SJSA1 (cell line): ENCODE results near the gene AP2B1. TPM values are rescaled to one million over a fixed set of nuclear protein-coding genes. Genes with fewer than 3 reads are reported as not detected.

ENCODE experiments used
- DNase-seq, 2 experiments: peaks; one replicate each; pipeline ENCODE4 v3.0.0-alpha.2; 2015 to 2020; ENCODE audit warnings: low spot score in 2 of 2, low read depth in 1 of 2
- H3K27ac ChIP-seq: fragments of 250-450 bp; sonication (Bioruptor Pico); 2 replicates; pipeline ENCODE4 v1.5.1; 2020; ENCODE audit warnings: mild to moderate bottlenecking, moderate library complexity
- H3K27me3 ChIP-seq: fragments of 250-450 bp; sonication (Bioruptor Pico); replicated peaks from 2 replicates; pipeline ENCODE4 v1.5.1; 2020; ENCODE audit warnings: mild to moderate bottlenecking, moderate library complexity
- H3K36me3 ChIP-seq: fragments of 250-450 bp; sonication (Bioruptor Pico); 2 replicates; pipeline ENCODE4 v1.5.1; 2020; ENCODE audit warnings: mild to moderate bottlenecking
- H3K4me1 ChIP-seq: fragments of 250-450 bp; sonication (Bioruptor Pico); replicated peaks from 2 replicates; pipeline ENCODE4 v1.6.1; 2021; ENCODE audit warnings: mild to moderate bottlenecking
- H3K4me3 ChIP-seq: fragments of 250-450 bp; sonication (Bioruptor Pico); 2 replicates; pipeline ENCODE4 v1.5.1; 2020; ENCODE audit warnings: mild to moderate bottlenecking
- H3K9me3 ChIP-seq: fragments of 250-450 bp; sonication (Bioruptor Pico); replicated peaks from 2 replicates; pipeline ENCODE4 v1.5.1; 2020; ENCODE audit warnings: mild to moderate bottlenecking
- total RNA-seq: library from RNA; depleted of rRNA; stranded (reverse); fragments of >200 nt; shearing (Covaris generic); gene quantifications from 2 replicates; pipeline ENCODE4 v1.2.3, GENCODE V29; 2014

AP2B1 gene
- total RNA-seq, 1 experiment from 2014 or later = 109 TPM

DNA sequence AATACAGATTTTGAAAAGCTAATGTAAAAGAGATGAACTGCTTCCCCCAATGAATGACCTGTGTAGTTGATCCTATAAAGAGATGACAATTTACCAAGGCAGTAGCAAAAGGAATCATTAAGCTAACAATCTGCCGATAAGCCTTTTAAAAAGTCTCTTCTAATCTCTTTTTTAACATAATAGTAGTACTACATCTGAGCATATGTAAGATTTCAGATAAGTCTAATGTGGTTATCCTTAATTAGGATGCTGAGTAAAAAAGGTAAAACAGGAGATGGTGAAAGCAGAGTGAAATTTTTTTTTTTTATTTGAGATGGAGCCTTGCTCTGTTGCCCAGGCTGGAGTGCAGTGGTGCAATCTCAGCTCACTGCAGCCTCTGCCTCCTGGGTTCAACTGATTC is 118.1 kb downstream of the AP2B1 start:
- no peaks in the 10 kb centered on the region for H3K9me3 ChIP-seq
- H3K4me1 ChIP-seq = no peaks in the 10 kb centered on the region
- no peak overlapping the region for H3K4me3 ChIP-seq
- DNase-seq = no peak
- H3K36me3 ChIP-seq = peaks cover 70% of the 10 kb centered on the region
- no peaks in the 10 kb centered on the region for H3K27me3 ChIP-seq
- H3K27ac ChIP-seq = no peak overlapping the region

DNA sequence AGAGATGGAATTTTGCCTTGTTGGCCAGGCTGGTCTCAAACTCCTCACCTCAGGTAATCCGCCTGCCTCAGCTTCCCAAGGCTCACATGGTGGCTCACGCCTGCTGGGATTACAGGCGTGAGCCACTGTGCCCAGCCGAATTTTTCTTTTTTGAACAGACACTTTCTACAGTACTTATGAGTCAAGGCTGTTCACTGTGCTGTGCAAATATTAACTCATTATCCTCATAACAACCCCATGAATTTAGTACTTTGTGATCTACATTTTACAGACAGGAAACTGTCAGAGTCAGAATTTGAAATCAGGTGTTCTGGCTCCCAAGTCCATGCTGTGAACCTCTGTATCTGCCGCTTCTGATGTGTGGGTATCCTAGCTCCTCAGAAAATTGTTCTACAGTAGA is 118.6 kb downstream of the AP2B1 start:
- Histone ChIP-seq H3K4me1 (no peaks in the 10 kb centered on the region), H3K36me3 (peaks cover 70% of the 10 kb centered on the region), H3K27me3 (no peaks in the 10 kb centered on the region), H3K9me3 (no peaks in the 10 kb centered on the region), H3K27ac (no peak overlapping the region), H3K4me3 (no peak overlapping the region)
- DNase-seq = no peak

DNA sequence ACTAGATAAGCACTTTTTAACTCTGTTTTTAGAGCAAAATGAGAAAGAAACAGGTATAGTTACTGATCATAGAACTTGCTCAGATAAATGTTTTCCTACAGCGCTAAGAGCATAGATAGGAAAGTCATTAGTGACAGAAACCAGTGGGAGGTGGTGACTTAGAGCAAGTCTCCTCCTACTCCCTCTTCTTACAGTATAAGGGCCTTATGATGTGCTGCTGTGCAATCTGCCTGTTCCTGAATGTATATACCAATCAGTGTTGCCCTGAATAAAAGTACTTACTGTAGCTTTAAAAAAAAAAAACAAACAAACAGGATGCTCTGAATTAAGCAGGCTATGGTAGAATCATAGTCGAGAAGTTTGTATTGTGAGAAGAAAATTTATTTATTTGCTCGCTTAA is 121.0 kb downstream of the AP2B1 start:
- no peaks in the 10 kb centered on the region for H3K9me3 ChIP-seq
- peaks cover 69% of the 10 kb centered on the region for H3K36me3 ChIP-seq
- H3K4me1 ChIP-seq = no peaks in the 10 kb centered on the region
- no peak overlapping the region for H3K27ac ChIP-seq
- no peak overlapping the region for H3K4me3 ChIP-seq
- no peak for DNase-seq
- no peaks in the 10 kb centered on the region for H3K27me3 ChIP-seq

DNA sequence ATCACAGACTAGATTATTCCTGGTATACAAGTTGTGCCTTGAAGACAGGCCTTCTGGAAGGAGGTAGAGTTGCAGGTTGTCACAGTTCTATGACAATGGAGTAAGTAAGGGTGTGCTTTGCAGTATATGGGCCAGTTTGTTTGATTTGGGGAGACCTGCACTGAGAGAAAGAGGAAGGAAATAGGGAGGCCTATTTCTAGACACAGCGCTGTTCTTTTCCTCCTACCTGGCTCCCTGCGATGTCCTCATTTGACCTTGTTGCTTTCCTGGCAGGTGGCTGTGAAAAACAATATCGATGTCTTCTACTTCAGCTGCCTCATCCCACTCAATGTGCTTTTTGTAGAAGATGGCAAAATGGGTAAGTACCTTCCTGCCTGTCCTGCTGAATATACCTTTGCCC is 121.8 kb downstream of the AP2B1 start:
- H3K27me3 ChIP-seq = no peaks in the 10 kb centered on the region
- no peaks in the 10 kb centered on the region for H3K4me1 ChIP-seq
- H3K36me3 ChIP-seq = peaks cover 72% of the 10 kb centered on the region
- H3K4me3 ChIP-seq = no peak overlapping the region
- no peak for DNase-seq
- H3K27ac ChIP-seq = no peak overlapping the region
- H3K9me3 ChIP-seq = no peaks in the 10 kb centered on the region

DNA sequence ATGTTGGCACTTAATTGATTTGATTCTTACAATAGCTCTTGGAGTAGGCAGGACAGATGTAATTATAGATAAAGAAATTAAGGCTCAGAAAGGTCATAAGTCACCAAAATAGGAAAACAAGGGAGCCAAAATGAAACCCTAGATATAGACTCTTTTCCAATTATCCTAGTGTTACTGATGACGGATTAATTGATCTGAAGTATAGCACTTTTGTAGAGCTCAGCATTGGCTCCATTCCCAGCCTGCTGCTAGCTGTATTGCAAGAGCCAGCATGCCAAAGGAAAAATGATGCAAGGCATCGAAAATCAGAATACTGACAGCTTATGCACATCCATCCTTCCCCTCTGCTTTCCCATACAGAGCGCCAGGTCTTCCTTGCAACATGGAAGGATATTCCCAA is 122.8 kb downstream of the AP2B1 start:
- H3K27ac ChIP-seq = no peak overlapping the region
- no peak for DNase-seq
- no peaks in the 10 kb centered on the region for H3K9me3 ChIP-seq
- H3K27me3 ChIP-seq = no peaks in the 10 kb centered on the region
- H3K36me3 ChIP-seq = peaks cover 77% of the 10 kb centered on the region
- no peak overlapping the region for H3K4me3 ChIP-seq
- H3K4me1 ChIP-seq = no peaks in the 10 kb centered on the region

DNA sequence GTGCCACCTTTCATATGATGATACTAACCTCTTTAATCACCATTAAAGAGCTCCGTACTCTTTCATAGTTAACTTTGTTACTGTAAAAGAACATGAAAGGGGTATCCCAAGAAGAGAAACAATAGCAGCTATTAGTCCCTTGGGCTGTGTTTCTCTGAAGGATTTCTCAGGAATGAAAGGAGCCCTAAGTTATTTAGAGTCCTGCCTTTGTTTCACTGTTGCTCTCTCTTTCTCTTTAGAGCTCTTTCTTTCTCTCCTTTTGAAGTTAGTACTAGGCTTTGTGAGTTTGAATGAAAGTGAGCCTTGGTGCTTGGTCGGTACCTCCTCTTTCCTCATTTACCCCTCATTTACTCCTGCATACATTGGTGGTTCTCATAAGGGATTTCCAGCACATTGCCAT is 123.8 kb downstream of the AP2B1 start:
- no peaks in the 10 kb centered on the region for H3K9me3 ChIP-seq
- no peak overlapping the region for H3K27ac ChIP-seq
- H3K4me1 ChIP-seq = no peaks in the 10 kb centered on the region
- DNase-seq = no peak
- H3K27me3 ChIP-seq = no peaks in the 10 kb centered on the region
- no peak overlapping the region for H3K4me3 ChIP-seq
- peaks cover 87% of the 10 kb centered on the region for H3K36me3 ChIP-seq

DNA sequence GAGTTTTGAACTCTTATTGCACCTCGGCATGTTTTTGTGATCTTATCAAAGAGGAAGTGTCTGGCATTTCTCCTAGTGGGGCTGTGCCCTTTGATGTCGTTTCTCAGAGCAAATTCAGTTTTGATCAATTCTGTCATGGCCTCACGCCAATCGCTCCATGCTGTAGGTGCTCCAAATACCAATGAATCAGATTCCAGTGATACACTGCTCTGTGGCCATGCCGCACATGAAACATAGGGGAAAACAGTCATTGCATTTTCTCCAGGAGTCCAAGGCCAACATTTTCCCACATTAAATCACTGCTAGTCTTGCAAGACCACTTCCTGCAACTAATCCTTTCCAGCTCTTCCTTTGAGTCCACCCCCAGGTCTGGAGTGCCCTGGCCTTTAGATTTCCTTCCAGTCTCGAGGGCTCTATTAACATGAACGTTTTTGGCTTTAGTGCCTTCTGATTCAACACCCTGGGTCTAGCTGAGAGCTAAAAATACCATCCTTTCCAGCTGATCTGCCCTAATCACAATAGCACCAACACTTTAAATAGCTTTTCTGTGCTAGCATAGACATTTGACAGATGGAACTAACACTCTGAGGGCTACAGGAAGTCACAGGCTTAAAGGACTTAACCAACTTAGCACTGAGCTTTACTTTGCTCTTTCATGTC is 126.1 kb downstream of the AP2B1 start:
- H3K36me3 ChIP-seq = peaks cover 96% of the 10 kb centered on the region
- no peak overlapping the region for H3K4me3 ChIP-seq
- H3K9me3 ChIP-seq = no peaks in the 10 kb centered on the region
- H3K27ac ChIP-seq = no peak overlapping the region
- no peaks in the 10 kb centered on the region for H3K27me3 ChIP-seq
- no peaks in the 10 kb centered on the region for H3K4me1 ChIP-seq
- no peak for DNase-seq

DNA sequence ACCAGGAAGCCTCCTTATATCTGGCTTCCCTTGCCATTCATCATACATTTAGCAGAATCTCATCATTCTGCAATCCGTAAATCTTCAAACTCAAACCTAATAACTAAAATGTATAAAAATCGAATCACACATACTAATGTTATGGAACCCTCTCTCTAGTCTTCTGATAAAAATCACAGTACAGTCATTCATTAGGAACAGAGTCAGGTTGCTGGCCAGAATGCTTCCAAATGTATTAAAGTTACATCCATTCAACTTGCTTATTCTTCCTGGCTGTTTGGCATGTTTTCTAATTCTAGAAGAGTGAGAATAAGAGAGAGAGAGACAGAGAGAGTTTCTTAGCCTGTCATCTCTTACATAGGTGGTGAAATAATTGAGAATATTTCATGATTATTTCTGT is 127.9 kb downstream of the AP2B1 start:
- no peaks in the 10 kb centered on the region for H3K4me1 ChIP-seq
- no peak for DNase-seq
- H3K9me3 ChIP-seq = no peaks in the 10 kb centered on the region
- peaks cover 94% of the 10 kb centered on the region for H3K36me3 ChIP-seq
- H3K4me3 ChIP-seq = no peak overlapping the region
- H3K27ac ChIP-seq = no peak overlapping the region
- H3K27me3 ChIP-seq = no peaks in the 10 kb centered on the region

DNA sequence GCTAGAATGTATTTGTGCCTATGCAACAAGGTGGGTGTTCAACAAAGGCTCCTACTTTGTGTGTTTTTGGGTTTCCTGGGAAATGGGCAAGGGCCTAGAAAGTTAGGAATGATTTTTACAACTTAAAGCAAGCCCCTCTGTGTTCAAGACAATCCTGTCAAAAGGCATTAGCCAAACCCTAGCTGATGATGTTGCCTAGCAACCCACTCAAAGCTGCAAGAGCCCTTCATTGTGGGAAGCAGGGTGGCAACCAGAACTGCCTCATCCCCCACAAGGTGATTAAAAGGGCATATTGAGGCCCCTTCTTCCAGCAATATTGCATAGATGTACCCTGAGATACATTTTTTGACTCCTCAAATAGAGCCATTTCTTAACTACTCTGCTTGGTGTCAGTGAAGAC is 128.3 kb downstream of the AP2B1 start:
- Histone ChIP-seq H3K4me1 (no peaks in the 10 kb centered on the region), H3K36me3 (peaks cover 92% of the 10 kb centered on the region), H3K4me3 (no peak overlapping the region), H3K9me3 (no peaks in the 10 kb centered on the region), H3K27me3 (no peaks in the 10 kb centered on the region), H3K27ac (no peak overlapping the region)
- DNase-seq = no peak

DNA sequence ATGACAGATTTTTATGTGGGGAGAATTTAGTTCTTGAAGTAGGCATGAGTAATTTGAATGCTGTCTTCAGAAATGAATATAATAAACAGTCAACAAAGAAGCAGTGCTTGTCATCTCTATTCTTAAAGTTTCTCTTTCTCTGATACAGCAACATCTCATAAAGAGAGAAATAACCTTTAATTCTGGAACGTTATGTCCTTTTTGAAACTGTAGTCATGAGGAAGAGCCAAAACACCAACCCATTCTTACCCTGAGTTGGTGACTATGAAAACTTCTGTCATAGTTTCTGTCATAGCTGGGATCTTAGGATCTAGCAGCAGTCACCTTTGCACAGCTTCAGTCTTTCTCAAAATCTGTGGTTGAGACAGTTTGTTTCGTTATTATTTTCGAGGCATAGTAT is 129.1 kb downstream of the AP2B1 start:
- Histone ChIP-seq H3K4me3 (no peak overlapping the region), H3K27me3 (no peaks in the 10 kb centered on the region), H3K36me3 (peaks cover 91% of the 10 kb centered on the region), H3K9me3 (no peaks in the 10 kb centered on the region), H3K4me1 (no peaks in the 10 kb centered on the region), H3K27ac (no peak overlapping the region)
- no peak for DNase-seq

DNA sequence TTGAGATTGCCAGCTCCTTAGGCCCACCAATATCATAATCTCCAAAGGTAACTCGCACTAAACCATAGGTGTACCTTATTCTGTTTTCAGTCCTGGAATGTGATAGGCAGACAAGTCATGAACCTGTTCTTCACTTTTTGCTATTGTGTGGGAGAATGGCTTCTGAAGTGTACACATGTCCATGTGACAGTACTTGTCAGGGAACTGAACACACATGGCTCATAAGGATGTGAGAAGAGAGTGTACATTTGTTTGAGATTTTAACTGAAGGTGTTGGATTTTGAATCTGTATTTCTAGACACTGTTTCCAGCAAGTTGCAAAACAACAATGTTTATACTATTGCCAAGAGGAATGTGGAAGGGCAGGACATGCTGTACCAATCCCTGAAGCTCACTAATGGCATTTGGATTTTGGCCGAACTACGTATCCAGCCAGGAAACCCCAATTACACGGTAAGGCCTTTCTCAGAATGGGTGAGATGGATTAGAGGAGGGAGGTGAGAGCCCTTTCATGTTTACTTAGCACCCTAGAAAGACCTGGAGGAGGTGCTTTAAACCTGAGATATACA is 129.9 kb downstream of the AP2B1 start:
- no peak overlapping the region for H3K4me3 ChIP-seq
- peaks cover 95% of the 10 kb centered on the region for H3K36me3 ChIP-seq
- H3K4me1 ChIP-seq = no peaks in the 10 kb centered on the region
- no peaks in the 10 kb centered on the region for H3K27me3 ChIP-seq
- H3K27ac ChIP-seq = no peak overlapping the region
- no peaks in the 10 kb centered on the region for H3K9me3 ChIP-seq
- DNase-seq = no peak

DNA sequence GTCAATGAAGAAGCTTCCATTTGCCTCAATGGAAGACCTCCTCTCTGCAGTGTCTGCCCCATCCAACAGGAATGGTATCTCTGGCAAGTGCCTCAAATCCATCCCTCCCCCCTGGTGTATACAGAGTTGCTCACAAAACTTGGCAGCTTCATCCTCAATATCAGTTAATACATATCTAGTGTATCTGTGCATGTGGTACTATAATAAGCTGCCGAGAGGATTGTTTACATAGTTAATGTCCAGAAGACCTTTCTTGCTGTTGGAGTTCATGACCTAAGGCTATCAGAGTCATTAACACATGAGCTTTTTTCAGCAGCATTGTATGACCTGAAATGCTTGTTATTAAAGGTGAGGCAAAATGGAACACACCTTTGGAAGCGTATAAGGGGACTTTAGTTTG is 130.4 kb downstream of the AP2B1 start:
- Histone ChIP-seq H3K4me3 (no peak overlapping the region), H3K36me3 (peaks cover 95% of the 10 kb centered on the region), H3K27me3 (no peaks in the 10 kb centered on the region), H3K9me3 (no peaks in the 10 kb centered on the region), H3K27ac (no peak overlapping the region), H3K4me1 (no peaks in the 10 kb centered on the region)
- DNase-seq = no peak

DNA sequence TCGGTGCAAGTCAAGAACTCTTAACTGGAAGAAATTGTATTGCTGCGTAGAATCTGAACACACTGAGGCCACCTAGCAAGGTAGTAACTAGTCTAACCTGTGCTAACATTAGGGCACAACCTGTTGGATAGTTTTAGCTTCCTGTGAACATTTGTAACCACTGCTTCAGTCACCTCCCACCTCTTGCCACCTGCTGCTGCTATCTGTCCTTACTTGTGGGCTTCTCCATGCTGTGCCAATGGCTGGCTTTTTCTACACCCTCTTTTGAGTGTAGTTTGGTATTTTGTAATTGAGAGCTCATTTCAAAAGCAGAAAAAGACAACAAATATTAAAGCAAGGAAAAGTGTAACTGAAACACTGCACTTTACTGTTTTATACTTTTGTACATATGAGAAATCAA is 136.6 kb downstream of the AP2B1 start:
- Histone ChIP-seq H3K4me3 (no peak overlapping the region), H3K27me3 (no peaks in the 10 kb centered on the region), H3K4me1 (peaks cover 10% of the 10 kb centered on the region), H3K9me3 (no peaks in the 10 kb centered on the region), H3K27ac (no peak overlapping the region), H3K36me3 (peaks cover 86% of the 10 kb centered on the region)
- no peak for DNase-seq

DNA sequence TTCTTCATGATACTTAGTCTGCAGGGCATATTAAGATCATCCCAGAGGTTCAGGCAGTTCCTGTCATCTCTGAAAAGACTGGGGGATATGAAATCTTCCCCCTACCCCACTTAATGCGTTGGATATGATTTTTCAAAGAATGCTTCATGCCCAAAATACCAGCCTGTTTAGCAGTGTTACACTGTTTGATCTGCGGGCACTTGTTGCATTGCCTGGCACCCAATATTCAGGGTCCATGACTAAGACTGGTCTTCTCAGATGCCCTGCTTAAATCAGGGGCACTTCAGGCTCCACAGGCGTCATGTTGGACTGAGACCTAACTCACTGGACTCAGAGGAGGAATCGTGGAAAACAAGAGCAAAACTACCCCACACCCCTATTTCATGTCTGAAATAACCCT is 137.9 kb downstream of the AP2B1 start:
- peaks cover 10% of the 10 kb centered on the region for H3K4me1 ChIP-seq
- no peak overlapping the region for H3K4me3 ChIP-seq
- H3K27me3 ChIP-seq = no peaks in the 10 kb centered on the region
- H3K36me3 ChIP-seq = peaks cover 73% of the 10 kb centered on the region
- DNase-seq = no peak
- no peaks in the 10 kb centered on the region for H3K9me3 ChIP-seq
- no peak overlapping the region for H3K27ac ChIP-seq

DNA sequence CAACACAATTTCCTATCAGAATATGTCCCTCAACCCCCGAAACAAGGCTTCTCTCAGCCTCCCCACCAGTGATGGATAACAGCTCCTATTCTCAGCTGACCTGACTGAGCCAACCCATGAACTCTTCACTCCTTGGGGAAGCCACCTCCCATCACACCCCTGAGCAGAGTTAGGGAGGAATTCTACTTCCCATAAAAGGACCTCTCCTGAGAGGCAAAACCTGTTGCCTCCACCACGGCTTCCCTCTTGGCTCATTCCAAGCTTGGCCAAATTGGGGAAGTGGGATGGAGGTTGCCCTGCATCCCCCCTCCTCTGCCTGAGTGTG is 138.6 kb downstream of the AP2B1 start:
- no peak overlapping the region for H3K27ac ChIP-seq

More for the DNA sequence above, 138.6 kb downstream of the AP2B1 start:
- DNase-seq = no peak
- Histone ChIP-seq H3K36me3 (peaks cover 69% of the 10 kb centered on the region), H3K4me1 (peaks cover 10% of the 10 kb centered on the region), H3K9me3 (no peaks in the 10 kb centered on the region), H3K27me3 (no peaks in the 10 kb centered on the region), H3K4me3 (no peak overlapping the region)
